NT2/D1 (cell line): Measurements from ENCODE around the gene BDNF.
A peak's percentile ranks its signal among the peaks of the same experiment; 100 is the strongest.

Experiments used
- DNase-seq: peaks from one replicate; pipeline ENCODE4 v3.0.0-alpha.2; 2011; ENCODE audit warnings: low read depth, low spot score
- H3K27me3 ChIP-seq: 2 replicates; pipeline ENCODE4 v1.6.0; 2011; ENCODE audit warnings: mild to moderate bottlenecking; ENCODE audit not compliant: insufficient read length, insufficient read depth
- H3K36me3 ChIP-seq: 2 replicates; pipeline ENCODE4 v1.6.1; 2011; ENCODE audit warnings: mild to moderate bottlenecking, low read length, mixed read lengths; ENCODE audit not compliant: insufficient read depth, insufficient read length
- H3K4me1 ChIP-seq: 2 replicates; pipeline ENCODE4 v1.5.1; 2011; ENCODE audit not compliant: insufficient read depth, insufficient read length
- H3K4me3 ChIP-seq: 2 replicates; pipeline ENCODE4 v1.5.1; 2011; ENCODE audit warnings: low read depth; ENCODE audit not compliant: insufficient read length
- H3K9ac ChIP-seq: 2 replicates; pipeline ENCODE4 v1.6.0; 2011; ENCODE audit warnings: low read depth; ENCODE audit not compliant: insufficient read length
- H3K9me3 ChIP-seq: 2 replicates; pipeline ENCODE4 v1.5.1; 2011; ENCODE audit warnings: mild to moderate bottlenecking, low read length; ENCODE audit not compliant: insufficient read depth
- SUZ12 ChIP-seq: IDR thresholded peaks from 2 replicates; pipeline ENCODE4 v1.6.1; 2011; ENCODE audit not compliant: insufficient read length, insufficient read depth; ENCODE audit errors: extremely low read depth
- YY1 ChIP-seq: IDR thresholded peaks from 2 replicates; pipeline ENCODE4 v1.6.1; 2011; ENCODE audit not compliant: insufficient read length, insufficient read depth
- ZNF274 ChIP-seq: IDR thresholded peaks from 2 replicates; pipeline ENCODE4 v1.6.1; 2011; ENCODE audit warnings: mild to moderate bottlenecking, low read depth, low read length

BDNF gene

DNA sequence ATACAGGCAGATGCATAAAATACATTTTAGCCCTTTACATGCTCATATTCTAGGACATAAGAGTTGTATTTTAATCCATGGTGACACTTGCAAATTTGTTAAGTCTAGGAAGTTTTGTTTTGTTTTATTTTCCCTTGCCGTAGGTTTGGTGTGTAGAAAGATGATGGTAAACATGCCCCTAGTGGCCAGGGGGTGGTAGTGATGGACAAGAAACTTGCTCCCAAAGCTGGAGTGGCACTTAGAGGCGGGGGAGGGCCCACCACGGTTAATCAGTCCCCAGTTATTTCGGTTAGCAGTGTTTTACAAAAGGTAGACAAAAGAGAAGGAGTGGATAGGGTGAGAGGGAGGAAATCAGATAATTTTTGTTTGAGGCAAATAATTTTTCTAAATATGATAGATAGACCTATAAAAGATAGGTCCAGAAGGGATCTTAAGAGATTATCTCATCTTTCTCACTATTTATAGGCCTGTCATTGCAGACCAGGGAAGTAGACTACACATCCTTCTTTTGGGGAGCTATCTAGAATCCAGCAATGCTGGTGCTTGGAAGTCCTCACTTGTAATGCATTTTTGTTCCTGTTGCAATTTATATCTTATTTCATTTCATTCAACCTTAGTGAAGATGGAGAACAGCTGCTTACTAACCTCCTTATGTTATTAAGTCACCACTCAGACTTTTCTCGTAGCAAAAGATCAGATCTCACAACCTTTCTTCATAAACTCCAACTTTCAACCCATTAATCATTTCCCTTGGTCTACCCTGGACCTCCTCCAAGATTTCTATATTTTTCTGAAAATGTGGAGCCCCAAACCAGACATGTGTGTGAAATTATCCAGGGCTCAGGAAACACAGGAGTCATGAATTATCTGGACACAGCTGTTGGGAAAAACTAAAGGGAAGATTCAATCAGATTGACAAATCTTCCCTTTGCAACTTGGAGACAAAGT, 5.9 kb upstream of the BDNF start:
- no peaks in the 10 kb centered on the region for H3K9me3 ChIP-seq
- H3K9ac ChIP-seq = no peak overlapping the region
- no peak overlapping the region for H3K4me3 ChIP-seq
- H3K27me3 ChIP-seq = peaks cover 24% of the 10 kb centered on the region
- no peaks in the 10 kb centered on the region for H3K36me3 ChIP-seq
- TF ChIP-seq ZNF274 (no peak), SUZ12 (no peak), YY1 (no peak)
- no peak for DNase-seq
- H3K4me1 ChIP-seq = no peaks in the 10 kb centered on the region

DNA sequence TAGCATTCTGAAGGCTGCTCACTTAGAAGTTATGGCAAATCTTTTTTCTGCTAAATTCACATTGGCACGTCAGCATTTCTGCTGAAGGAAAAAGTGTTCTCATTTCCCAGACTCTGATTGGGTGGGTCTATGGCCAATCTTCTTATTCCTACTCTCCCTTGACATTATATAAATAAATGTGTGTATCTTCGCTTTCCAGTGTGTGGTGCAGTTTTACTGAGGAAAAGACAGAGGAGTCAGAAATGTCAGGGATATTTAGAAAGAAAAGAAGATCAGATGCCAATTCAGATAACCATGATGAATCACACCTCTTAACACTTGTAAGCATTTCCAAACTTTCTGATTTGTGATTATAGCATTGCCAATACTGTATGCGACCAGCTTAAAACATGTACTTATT, 3.2 kb upstream of the BDNF start:
- Histone ChIP-seq H3K9me3 (no peaks in the 10 kb centered on the region), H3K4me1 (no peaks in the 10 kb centered on the region), H3K27me3 (peaks cover 43% of the 10 kb centered on the region), H3K4me3 (no peak overlapping the region), H3K9ac (no peak overlapping the region), H3K36me3 (no peaks in the 10 kb centered on the region)
- TF ChIP-seq SUZ12 (no peak), ZNF274 (no peak), YY1 (no peak)
- DNase-seq = no peak

DNA sequence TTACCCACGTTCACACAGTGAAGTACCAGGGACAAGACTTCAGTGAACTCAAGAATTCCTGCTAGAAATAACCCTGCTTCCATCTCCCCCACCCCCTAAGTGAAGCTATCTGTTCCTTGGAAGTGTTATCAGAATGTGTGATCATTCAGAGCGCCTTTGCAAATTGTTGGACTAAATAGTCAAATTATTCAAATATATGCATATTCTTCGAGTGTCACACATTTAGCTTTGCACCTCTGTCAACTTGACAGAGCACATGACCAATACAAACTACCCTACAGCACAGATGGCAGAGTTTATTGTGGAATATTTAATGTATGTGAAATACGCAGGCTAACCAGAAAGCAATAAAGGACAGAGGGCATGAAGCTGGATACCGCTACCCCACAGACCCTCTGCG, 2.6 kb upstream of the BDNF start:
- DNase-seq = no peak
- Histone ChIP-seq H3K9ac (no peak overlapping the region), H3K27me3 (peaks cover 43% of the 10 kb centered on the region), H3K4me1 (no peaks in the 10 kb centered on the region), H3K36me3 (no peaks in the 10 kb centered on the region), H3K4me3 (no peak overlapping the region), H3K9me3 (no peaks in the 10 kb centered on the region)
- TF ChIP-seq SUZ12 (no peak), ZNF274 (no peak), YY1 (no peak)

DNA sequence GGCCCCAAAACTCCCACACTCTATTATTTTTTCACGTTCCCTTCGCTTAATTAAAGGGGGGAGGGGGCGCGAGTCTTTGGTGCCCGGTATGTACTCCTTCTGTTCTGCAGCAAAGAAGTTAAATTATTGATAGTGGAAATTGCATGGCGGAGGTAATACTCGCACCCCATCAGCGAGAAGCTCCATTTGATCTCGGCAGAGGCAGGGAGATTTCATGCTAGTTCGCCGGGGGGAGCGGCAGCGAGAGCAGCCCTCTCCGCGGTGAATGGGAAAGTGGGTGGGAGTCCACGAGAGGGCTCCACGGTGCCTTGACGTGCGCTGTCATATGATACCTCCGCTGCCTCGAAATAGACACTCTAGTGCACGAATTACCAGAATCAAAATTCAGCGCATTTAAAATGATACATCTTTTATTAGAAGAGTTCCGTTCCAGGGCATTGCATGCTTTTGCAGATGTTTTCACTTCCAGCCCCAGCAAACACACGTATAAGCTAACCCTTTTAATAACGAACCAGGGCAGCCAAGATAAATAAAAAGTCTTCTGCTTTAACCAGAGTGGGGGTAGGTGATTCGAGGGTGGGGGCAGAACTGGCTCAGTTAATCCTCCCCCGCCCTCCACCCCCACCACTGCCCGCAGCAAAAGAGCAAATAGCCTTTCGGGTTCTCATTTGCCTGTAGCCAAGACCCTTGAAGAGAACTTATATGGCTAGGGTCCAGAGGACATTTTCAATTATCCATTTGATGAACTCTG, 1.3 kb upstream of the BDNF start:
- TF ChIP-seq SUZ12 (no peak), ZNF274 (no peak), YY1 (no peak)
- Histone ChIP-seq H3K9me3 (no peaks in the 10 kb centered on the region), H3K9ac (peak overlapping the region; percentile 80), H3K36me3 (no peaks in the 10 kb centered on the region), H3K4me1 (no peaks in the 10 kb centered on the region), H3K4me3 (peak overlapping the region; percentile 60), H3K27me3 (peaks cover 43% of the 10 kb centered on the region)
- DNase-seq = no peak

DNA sequence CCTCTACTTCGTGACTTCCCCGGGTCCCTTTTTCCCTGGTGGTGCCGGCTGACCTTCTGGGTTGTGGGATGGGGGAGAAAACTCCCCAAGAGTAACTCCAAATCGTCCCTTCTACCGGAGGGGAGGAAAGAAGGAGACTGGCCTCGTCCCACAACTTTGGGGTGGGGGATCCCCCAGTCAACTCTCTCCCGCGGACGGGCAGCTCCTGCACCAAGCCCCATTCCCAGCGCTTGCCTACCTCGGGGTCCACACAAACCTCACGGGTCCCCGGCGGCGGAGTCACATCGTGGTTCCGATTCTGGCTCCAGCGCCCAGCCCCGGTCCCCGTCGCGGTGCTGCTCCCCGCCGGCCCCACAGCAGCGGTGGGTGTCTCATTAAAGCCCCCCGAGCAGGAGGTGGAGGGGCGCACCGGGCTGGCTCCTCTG, 317 bp downstream of the BDNF start:
- H3K27me3 ChIP-seq = peaks cover 43% of the 10 kb centered on the region
- H3K9ac ChIP-seq = peak overlapping the region; percentile 83
- DNase-seq = no peak
- H3K4me3 ChIP-seq = peak overlapping the region; percentile 71
- no peaks in the 10 kb centered on the region for H3K36me3 ChIP-seq
- no peaks in the 10 kb centered on the region for H3K4me1 ChIP-seq
- no peaks in the 10 kb centered on the region for H3K9me3 ChIP-seq
- TF ChIP-seq SUZ12 (no peak), ZNF274 (no peak), YY1 (no peak)

DNA sequence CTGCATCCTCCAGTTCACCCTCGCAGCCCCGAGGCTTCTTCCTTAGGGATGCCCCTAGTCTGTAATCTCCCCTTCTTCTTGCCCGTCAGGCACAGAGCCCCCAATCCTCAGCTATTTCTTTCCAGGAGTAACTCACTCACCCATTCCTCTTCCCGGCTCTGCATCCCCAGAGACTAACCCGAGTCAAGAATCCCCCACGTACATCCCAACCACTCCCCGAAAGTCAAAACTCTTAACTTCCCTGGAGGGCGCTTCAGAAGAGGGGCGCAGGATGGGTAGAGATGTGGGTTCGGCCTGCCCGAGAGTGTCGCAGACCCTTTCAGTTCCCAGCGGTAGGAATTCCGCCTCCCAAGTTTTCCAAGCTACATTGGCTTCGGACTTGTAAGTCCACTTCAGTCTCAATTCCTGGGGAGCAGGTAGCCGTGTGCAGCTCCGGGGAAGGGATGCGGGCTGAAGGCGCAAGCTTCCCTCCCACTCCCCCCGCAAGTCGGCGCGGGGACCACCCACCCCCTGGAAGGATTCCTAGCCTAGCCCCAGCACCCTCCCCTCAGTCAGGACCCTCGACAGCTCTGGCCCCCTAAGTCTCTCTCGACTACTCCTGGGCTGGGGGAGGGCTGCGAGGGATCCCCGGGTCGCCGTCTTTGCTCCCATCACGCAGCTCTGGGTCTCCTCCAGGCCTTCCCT, 871 bp downstream of the BDNF start:
- no peaks in the 10 kb centered on the region for H3K4me1 ChIP-seq
- TF ChIP-seq ZNF274 (no peak), YY1 (no peak), SUZ12 (no peak)
- peaks cover 43% of the 10 kb centered on the region for H3K27me3 ChIP-seq
- no peaks in the 10 kb centered on the region for H3K36me3 ChIP-seq
- peak overlapping the region; percentile 71 for H3K4me3 ChIP-seq
- DNase-seq = no peak
- no peaks in the 10 kb centered on the region for H3K9me3 ChIP-seq
- H3K9ac ChIP-seq = peak overlapping the region; percentile 83

DNA sequence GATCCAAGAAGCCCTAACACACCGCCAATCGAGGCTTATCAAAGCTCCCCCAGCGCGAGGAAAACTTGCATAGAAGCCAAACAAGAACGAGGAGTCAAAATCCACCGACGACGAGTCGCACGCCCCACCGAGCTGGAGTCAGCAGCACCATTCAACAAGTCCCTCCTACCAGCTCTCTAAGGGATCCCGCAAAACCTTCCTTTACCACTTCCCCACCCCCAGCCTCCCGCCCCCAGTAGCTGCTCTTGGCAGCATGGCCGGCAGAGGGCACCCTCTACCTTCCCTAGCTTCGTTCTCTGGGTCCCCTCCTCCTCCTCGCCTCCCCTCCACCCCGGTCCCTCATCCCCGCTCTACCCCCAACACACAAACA, 1.4 kb downstream of the BDNF start:
- peaks cover 43% of the 10 kb centered on the region for H3K27me3 ChIP-seq
- TF ChIP-seq SUZ12 (no peak), ZNF274 (no peak), YY1 (no peak)
- peak; percentile 74 for DNase-seq
- H3K36me3 ChIP-seq = no peaks in the 10 kb centered on the region
- peak overlapping the region; percentile 71 for H3K4me3 ChIP-seq
- H3K4me1 ChIP-seq = no peaks in the 10 kb centered on the region
- peak overlapping the region; percentile 83 for H3K9ac ChIP-seq
- H3K9me3 ChIP-seq = no peaks in the 10 kb centered on the region
